ENCODE results near the gene RANGAP1. TPM values are rescaled to one million over a fixed set of nuclear protein-coding genes. Genes with fewer than 3 reads are reported as not detected.
A peak's percentile ranks its signal among the peaks of the same experiment; 100 is the strongest.

Gene RANGAP1
- total and polyA plus RNA-seq, 2 of the 13 experiments (the other 11 are each of a cell fraction or from before 2014, with no cell fraction given) = 51.8 to 83.9 TPM

DNA sequence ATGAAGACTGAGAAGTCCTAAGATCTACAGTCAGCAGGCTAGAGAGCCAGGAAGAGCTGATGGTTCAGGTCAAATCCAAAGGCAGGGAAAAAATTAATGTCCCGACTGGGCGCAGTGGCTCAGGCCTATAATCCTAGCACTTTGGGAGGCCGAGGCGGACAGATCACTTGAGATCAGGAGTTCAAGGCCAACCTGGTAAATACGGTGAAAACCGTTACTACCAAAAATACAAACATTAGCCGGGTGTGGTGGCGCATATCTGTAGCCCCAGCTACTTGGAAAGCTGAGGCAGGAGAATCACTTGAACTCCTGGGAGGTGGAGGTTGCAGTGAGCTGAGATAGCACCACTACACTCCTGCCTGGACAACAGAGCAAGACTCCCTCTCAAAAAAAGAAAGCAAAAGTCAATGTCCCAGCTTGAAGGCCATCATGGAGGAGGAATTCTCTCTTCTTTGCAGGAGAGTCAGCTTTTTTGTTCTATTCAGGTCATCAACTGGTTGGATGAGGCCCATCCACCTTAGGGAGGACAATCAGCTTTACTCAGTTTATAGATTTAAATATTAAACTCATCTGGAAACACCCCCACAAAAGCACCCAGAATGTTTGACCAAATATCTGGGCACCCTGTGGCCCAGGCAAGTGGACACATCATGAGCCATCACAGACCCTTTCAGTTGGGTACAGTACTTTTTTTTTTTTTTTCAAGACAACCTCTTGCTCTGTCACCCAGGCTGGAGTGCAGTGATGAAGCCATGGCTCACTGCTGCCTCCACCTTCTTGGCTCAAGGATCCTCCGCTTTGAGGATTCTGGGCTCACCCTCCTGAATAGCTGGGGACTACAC, 11.1 kb upstream of the RANGAP1 start (continued):
- TF ChIP-seq, protein P1, sequence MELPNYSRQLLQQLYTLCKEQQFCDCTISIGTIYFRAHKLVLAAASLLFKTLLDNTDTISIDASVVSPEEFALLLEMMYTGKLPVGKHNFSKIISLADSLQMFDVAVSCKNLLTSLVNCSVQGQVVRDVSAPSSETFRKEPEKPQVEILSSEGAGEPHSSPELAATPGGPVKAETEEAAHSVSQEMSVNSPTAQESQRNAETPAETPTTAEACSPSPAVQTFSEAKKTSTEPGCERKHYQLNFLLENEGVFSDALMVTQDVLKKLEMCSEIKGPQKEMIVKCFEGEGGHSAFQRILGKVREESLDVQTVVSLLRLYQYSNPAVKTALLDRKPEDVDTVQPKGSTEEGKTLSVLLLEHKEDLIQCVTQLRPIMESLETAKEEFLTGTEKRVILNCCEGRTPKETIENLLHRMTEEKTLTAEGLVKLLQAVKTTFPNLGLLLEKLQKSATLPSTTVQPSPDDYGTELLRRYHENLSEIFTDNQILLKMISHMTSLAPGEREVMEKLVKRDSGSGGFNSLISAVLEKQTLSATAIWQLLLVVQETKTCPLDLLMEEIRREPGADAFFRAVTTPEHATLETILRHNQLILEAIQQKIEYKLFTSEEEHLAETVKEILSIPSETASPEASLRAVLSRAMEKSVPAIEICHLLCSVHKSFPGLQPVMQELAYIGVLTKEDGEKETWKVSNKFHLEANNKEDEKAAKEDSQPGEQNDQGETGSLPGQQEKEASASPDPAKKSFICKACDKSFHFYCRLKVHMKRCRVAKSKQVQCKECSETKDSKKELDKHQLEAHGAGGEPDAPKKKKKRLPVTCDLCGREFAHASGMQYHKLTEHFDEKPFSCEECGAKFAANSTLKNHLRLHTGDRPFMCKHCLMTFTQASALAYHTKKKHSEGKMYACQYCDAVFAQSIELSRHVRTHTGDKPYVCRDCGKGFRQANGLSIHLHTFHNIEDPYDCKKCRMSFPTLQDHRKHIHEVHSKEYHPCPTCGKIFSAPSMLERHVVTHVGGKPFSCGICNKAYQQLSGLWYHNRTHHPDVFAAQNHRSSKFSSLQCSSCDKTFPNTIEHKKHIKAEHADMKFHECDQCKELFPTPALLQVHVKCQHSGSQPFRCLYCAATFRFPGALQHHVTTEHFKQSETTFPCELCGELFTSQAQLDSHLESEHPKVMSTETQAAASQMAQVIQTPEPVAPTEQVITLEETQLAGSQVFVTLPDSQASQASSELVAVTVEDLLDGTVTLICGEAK (IDR thresholded peaks at IDR 0.05) = no peak
- TF ChIP-seq, protein P1 (CRISPR knock-in tag; IDR thresholded peaks at IDR 0.05) = no peak
- no peak for TF ChIP-seq SATB2 (CRISPR knock-in tag; IDR thresholded peaks at IDR 0.05)
- no peak for TF ChIP-seq LCORL (IDR thresholded peaks at IDR 0.05)
- peak; percentile 58; the same call in 1 of the 2 replicates for TF ChIP-seq LCORL (CRISPR knock-in tag; IDR thresholded peaks at IDR 0.05)
- no peak for TF ChIP-seq ZSCAN21 (CRISPR knock-in tag; IDR thresholded peaks at IDR 0.05; ENCODE audit: borderline replicate concordance)
- TF ChIP-seq, protein P2, sequence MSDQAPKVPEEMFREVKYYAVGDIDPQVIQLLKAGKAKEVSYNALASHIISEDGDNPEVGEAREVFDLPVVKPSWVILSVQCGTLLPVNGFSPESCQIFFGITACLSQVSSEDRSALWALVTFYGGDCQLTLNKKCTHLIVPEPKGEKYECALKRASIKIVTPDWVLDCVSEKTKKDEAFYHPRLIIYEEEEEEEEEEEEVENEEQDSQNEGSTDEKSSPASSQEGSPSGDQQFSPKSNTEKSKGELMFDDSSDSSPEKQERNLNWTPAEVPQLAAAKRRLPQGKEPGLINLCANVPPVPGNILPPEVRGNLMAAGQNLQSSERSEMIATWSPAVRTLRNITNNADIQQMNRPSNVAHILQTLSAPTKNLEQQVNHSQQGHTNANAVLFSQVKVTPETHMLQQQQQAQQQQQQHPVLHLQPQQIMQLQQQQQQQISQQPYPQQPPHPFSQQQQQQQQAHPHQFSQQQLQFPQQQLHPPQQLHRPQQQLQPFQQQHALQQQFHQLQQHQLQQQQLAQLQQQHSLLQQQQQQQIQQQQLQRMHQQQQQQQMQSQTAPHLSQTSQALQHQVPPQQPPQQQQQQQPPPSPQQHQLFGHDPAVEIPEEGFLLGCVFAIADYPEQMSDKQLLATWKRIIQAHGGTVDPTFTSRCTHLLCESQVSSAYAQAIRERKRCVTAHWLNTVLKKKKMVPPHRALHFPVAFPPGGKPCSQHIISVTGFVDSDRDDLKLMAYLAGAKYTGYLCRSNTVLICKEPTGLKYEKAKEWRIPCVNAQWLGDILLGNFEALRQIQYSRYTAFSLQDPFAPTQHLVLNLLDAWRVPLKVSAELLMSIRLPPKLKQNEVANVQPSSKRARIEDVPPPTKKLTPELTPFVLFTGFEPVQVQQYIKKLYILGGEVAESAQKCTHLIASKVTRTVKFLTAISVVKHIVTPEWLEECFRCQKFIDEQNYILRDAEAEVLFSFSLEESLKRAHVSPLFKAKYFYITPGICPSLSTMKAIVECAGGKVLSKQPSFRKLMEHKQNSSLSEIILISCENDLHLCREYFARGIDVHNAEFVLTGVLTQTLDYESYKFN (CRISPR knock-in tag; conservative IDR thresholded peaks at IDR 0.05) = peak; percentile 29; the same call in 1 of the 2 replicates
- TF ChIP-seq TEAD3 (CRISPR knock-in tag; optimal IDR thresholded peaks at IDR 0.05; ENCODE audit: borderline replicate concordance) = peak; percentile 20
- 0 out of 4 replicates have a peak, but pooled peaks of 1 of the 2 experiments have one; percentile 37 for TF ChIP-seq NR2F1 (CRISPR knock-in tag; IDR thresholded peaks at IDR 0.05)
- peak; percentile 95 for TF ChIP-seq ZNF121 (CRISPR knock-in tag; IDR thresholded peaks at IDR 0.05)
- TF ChIP-seq ZFX (CRISPR knock-in tag; IDR thresholded peaks at IDR 0.05; ENCODE audit: low read depth) = peak; percentile 29; the same call in 1 of the 2 replicates
- TF ChIP-seq FOXA1 (IDR thresholded peaks at IDR 0.05) = no peak
- no peak for TF ChIP-seq FOXA1 (CRISPR knock-in tag; IDR thresholded peaks at IDR 0.05)
- TF ChIP-seq MED8 (CRISPR knock-in tag; IDR thresholded peaks at IDR 0.05; ENCODE audit: insufficient replicate concordance) = no peak
- peak; percentile 35; the same call in 1 of the 2 replicates for TF ChIP-seq ZMYM3 (CRISPR knock-in tag; IDR thresholded peaks at IDR 0.05)
